Left lung (tissue), 10 donors: Measurements from ENCODE around the gene USF2. TPM values are rescaled to one million over a fixed set of nuclear protein-coding genes. Genes with fewer than 3 reads are reported as not detected.

ENCODE experiments used
- ATAC-seq: fragments of 200-7000 bp; cut with Tn5 transposase; one replicate; pipeline ENCODE4 v1.9.1; 2020; ENCODE audit warnings: moderate library complexity
- DNase-seq, 4 donors: peaks; one replicate each; pipeline ENCODE4 v3.0.0-alpha.2; 2013 to 2020
- H3K27ac ChIP-seq, 2 donors: fragments of 200-600 bp; sonication (generic) in 1 of 2; one replicate each; pipeline versions ENCODE4 v1.5.0 to v1.8.0; 2020 to 2021
- H3K27me3 ChIP-seq, 2 donors: fragments of 200-600 bp; sonication (generic) in 1 of 2; one replicate each; pipeline versions ENCODE4 v1.5.0 to v1.8.0; 2020 to 2021
- H3K36me3 ChIP-seq, 2 donors: fragments of 200-600 bp; sonication (generic) in 1 of 2; one replicate each; pipeline versions ENCODE4 v1.5.0 to v1.8.0; 2020 to 2021
- H3K4me1 ChIP-seq, 2 donors: fragments of 200-600 bp; one replicate each; pipeline ENCODE4 v1.8.0; 2021
- H3K4me3 ChIP-seq, 2 donors: fragments of 200-600 bp; sonication (generic) in 1 of 2; one replicate each; pipeline versions ENCODE4 v1.5.0 to v1.8.0; 2020 to 2021; ENCODE audit warnings: mild to moderate bottlenecking in 1 of 2
- H3K9me3 ChIP-seq, 2 donors: fragments of 200-600 bp; sonication (generic) in 1 of 2; one replicate each; pipeline versions ENCODE4 v1.5.0 to v1.8.0; 2020 to 2021
- intact Hi-C, 2 donors: fragments of 100-400 bp; cut with DNase I; formaldehyde crosslinking; loops; one replicate each; pipeline versions ENCODE4 v1.11.2 to v1.14.2; 2022
- polyA plus RNA-seq, 6 donors: library from polyadenylated mRNA; unstranded; fragments of 120-200 nt; gene quantifications; one replicate each; pipeline ENCODE4 v1.2.1, GENCODE V29; 2013; ENCODE audit not compliant: insufficient read length in 6 of 6
- total RNA-seq, 2 donors: library from RNA; stranded (reverse); fragmentation: NEBNext Ultra II Directional; extraction: Animal tissue kit (Norgen Biotek cat#: 25700); gene quantifications; one replicate each; pipeline ENCODE4 v1.2.1, GENCODE V29; 2021
- TF ChIP-seq, protein P1 (sequence below), 2 donors: fragments of 200-600 bp; sonication (generic) in 1 of 2; IDR thresholded peaks; one replicate each; pipeline versions ENCODE4 v1.5.0 to v1.8.0; 2021; ENCODE audit warnings: antibody characterized with exemption in 2 of 2
- donor health status: DM: no; HTN: yes; CAD: no.
- donor health status: DM: no; HTN: no; CAD: no.

The USF2 gene
- total and polyA plus RNA-seq, 8 donors, result 123 to 187 (median 162) TPM

DNA sequence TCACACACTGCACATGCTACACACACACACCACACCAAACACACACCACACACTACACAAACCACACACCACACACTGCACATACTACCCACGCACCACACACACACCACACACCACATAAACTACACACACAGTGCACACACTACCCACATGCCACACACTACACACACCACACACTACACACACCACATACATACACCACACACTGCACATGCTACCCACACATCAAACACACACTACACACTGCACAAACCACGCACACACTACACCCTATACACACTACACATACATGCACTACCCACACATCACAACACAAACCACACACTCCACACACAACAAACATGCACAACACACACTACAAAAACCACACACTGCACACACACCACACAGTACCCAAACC lies 29.2 kb downstream of the USF2 start:
- H3K27me3 ChIP-seq, result peaks cover 0 to 53% of the 10 kb centered on the region in 2 donors
- no peak overlapping the region for H3K27ac ChIP-seq
- H3K9me3 ChIP-seq, result no peaks in the 10 kb centered on the region
- intact Hi-C loops, result no loop called here
- DNase-seq (no peak), ATAC-seq (no peak)
- no peak overlapping the region for H3K4me3 ChIP-seq
- TF ChIP-seq, protein P1, sequence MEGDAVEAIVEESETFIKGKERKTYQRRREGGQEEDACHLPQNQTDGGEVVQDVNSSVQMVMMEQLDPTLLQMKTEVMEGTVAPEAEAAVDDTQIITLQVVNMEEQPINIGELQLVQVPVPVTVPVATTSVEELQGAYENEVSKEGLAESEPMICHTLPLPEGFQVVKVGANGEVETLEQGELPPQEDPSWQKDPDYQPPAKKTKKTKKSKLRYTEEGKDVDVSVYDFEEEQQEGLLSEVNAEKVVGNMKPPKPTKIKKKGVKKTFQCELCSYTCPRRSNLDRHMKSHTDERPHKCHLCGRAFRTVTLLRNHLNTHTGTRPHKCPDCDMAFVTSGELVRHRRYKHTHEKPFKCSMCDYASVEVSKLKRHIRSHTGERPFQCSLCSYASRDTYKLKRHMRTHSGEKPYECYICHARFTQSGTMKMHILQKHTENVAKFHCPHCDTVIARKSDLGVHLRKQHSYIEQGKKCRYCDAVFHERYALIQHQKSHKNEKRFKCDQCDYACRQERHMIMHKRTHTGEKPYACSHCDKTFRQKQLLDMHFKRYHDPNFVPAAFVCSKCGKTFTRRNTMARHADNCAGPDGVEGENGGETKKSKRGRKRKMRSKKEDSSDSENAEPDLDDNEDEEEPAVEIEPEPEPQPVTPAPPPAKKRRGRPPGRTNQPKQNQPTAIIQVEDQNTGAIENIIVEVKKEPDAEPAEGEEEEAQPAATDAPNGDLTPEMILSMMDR (IDR thresholded peaks at IDR 0.05), result no peak
- H3K4me1 ChIP-seq, result peaks cover 0 to 5% of the 10 kb centered on the region in 2 donors
- no peaks in the 10 kb centered on the region for H3K36me3 ChIP-seq

DNA sequence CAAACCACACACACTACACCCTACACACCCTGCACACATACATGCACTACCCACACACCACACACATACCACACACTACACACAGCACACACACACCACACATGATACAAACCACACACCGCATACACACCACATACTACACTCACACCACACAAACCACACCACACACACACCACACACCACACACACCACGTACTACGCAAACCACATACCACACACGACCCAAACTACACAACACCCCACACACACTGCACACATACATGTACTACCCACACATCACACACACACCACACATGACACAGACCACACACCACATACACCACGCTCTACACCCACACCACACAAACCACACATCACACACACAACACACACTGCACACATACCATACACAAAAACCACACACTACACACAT lies 29.8 kb downstream of the USF2 start:
- Histone ChIP-seq H3K27me3 (peaks cover 0 to 46% of the 10 kb centered on the region in 2 donors), H3K9me3 (no peaks in the 10 kb centered on the region), H3K27ac (no peak overlapping the region), H3K4me3 (no peak overlapping the region), H3K4me1 (peaks cover 0 to 5% of the 10 kb centered on the region in 2 donors), H3K36me3 (no peaks in the 10 kb centered on the region)
- intact Hi-C loops, result no loop called here
- TF ChIP-seq, protein P1 (IDR thresholded peaks at IDR 0.05), result no peak
- no peak for DNase-seq
- no peak for ATAC-seq

DNA sequence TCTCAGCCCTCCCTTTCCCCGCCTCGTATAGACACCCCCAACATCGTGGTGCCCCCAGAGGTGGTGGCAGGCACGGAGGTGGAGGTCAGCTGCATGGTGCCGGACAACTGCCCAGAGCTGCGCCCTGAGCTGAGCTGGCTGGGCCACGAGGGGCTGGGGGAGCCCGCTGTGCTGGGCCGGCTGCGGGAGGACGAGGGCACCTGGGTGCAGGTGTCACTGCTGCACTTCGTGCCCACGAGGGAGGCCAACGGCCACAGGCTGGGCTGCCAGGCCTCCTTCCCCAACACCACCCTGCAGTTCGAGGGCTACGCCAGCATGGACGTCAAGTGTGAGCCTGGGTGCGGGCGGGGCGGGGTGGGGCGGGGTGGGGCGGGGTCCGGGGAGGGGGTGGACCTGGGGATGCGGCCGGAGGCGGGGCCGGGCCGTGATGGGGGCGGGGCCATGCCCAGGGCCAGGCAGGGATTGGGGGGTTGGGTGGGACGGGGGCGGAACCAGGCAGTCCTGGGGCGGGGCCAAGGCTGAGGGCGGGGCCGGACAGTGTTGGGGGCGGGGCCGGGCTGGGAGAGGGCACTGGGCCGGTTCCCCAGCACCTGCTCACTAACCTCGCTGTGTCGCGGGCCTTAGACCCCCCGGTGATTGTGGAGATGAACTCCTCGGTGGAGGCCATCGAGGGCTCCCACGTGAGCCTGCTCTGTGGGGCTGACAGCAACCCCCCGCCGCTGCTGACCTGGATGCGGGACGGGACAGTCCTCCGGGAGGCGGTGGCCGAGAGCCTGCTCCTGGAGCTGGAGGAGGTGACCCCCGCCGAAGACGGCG lies 31.0 kb downstream of the USF2 start:
- ATAC-seq (peak; percentile 14), DNase-seq (peak in 1 of 4 donors; percentile 80)
- peaks cover 0 to 5% of the 10 kb centered on the region in 2 donors for H3K4me1 ChIP-seq
- intact Hi-C loops, result no loop called here
- no peaks in the 10 kb centered on the region for H3K9me3 ChIP-seq
- H3K27me3 ChIP-seq, result peaks cover 0 to 35% of the 10 kb centered on the region in 2 donors
- H3K36me3 ChIP-seq, result no peaks in the 10 kb centered on the region
- H3K4me3 ChIP-seq, result no peak overlapping the region
- no peak overlapping the region for H3K27ac ChIP-seq
- TF ChIP-seq, protein P1 (IDR thresholded peaks at IDR 0.05), result no peak

DNA sequence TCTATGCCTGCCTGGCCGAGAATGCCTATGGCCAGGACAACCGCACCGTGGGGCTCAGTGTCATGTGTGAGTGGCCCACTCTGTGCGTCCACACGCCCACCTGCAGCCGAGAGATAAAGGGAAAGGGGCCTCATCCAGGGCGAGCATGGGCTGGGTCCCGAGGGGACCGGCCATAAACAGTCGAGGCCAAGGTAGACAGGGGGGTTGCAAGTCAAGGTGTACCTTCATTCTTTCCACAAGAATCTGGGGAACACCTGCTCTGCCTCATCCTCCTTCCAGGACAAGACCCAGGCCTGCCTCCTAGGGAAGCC lies 31.5 kb downstream of the USF2 start:
- H3K4me1 ChIP-seq, result peaks cover 0 to 5% of the 10 kb centered on the region in 2 donors
- H3K27me3 ChIP-seq, result peaks cover 0 to 31% of the 10 kb centered on the region in 2 donors
- intact Hi-C loops, result no loop called here
- H3K36me3 ChIP-seq, result no peaks in the 10 kb centered on the region
- TF ChIP-seq, protein P1 (IDR thresholded peaks at IDR 0.05), result no peak
- H3K27ac ChIP-seq, result no peak overlapping the region
- no peak overlapping the region for H3K4me3 ChIP-seq
- H3K9me3 ChIP-seq, result no peaks in the 10 kb centered on the region
- ATAC-seq (no peak), DNase-seq (no peak)

DNA sequence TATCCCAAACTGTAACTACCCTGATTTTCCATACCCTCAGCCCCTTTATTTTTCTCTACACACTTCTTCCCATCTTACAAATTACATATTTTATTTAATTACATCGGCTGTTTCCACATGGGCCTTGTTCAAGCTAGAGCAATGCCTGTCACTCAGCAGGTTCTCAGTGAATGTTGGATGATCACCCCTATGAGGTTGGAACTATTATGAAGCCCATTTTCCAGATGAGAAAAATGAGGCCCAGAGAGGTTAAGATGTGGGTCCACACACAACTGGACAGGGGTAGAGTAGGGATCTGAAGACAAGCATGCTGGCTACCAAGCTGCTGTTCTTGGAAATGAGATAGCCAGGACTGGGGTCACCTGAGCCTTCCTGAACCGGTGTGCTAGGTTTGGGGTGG lies 33.2 kb downstream of the USF2 start:
- ATAC-seq (no peak), DNase-seq (no peak)

More for the DNA sequence above, 33.2 kb downstream of the USF2 start:
- Histone ChIP-seq H3K27me3 (peaks cover 0 to 19% of the 10 kb centered on the region in 2 donors), H3K27ac (no peak overlapping the region), H3K4me1 (peaks cover 0 to 9% of the 10 kb centered on the region in 2 donors), H3K4me3 (no peak overlapping the region), H3K36me3 (no peaks in the 10 kb centered on the region), H3K9me3 (no peaks in the 10 kb centered on the region)
- intact Hi-C loops, result no loop called here
- TF ChIP-seq, protein P1 (IDR thresholded peaks at IDR 0.05), result no peak
